ENCODE measurements around the gene ACTR8. TPM values are rescaled to one million over a fixed set of nuclear protein-coding genes. Genes with fewer than 3 reads are reported as not detected.
A peak's percentile ranks its signal among the peaks of the same experiment; 100 is the strongest.
"Not testable (repeated sequence)": the region's sequence is repeated elsewhere in the genome, so short reads cannot be mapped to it uniquely, and the experiment has no call there.

The ACTR8 gene
- 33.0 and 36.8 TPM in 2 replicates for polyA plus RNA-seq (2011; rRNA removed)
- 26.0 and 29.1 TPM in 2 replicates for polyA minus RNA-seq (2011; rRNA and poly(A)+ RNA removed)

DNA sequence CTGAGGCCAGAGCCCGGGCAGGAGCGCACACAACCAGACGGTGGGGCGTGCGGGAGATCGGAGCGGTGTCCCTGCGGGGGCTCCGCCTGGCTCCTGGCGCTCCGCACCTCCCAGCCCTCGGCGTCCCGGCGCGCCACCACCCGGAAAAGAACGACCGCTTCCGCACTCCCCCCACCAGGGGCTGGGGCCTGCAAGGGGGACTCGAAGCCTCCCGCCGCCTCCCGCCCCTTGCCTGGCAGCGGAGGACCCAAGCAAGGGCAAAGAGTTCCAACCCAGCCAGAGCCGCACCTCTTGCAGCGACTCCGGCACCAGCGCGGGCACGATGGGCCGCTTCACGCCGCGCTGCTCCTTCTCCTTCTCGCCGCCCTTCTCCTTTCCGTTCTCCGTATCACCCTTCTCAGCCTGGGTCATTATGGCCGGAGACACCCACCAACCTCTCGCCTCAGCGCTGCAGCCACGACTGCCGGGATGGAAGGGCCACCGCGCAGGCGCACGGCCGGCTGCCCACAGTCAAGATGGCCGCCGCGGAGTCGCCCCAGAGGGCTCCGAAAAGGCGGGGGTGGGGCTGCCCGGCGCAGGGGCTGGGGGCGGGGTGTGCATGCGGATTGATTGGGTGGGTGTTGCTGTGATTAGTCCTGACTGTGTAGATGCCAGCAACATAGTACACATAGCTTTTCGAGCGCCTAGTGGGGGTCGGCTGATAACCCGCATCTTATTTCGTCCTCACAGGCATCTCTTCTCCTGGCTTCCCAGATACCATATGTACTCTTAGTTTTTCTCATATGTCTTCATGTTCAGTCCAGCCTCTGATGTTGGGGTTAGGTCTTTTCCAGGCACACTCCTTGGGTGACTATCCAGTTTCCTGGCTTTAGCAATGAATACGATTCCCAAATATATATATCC, at the start of gene ACTR8:
TSS of gene ACTR8 (minus strand) at position 462 of the 903 bp plus-strand sequence. CDS start at position 411, 51 bp downstream.
- DNase-seq (ENCODE audit: low read depth) = peak; percentile 13
- peaks cover 14% of the 10 kb centered on the region for H3K36me3 ChIP-seq (ENCODE audit: control insufficient read depth, insufficient read depth, low read length)
- ChIA-PET CTCF (interaction anchor here (0.7 kb wide), 1 partner anchor 107 kb away, joined by 3 read pairs; no protein-coding TSS in a partner anchor), POLR2A (no interaction called here)
- H3K4me3 ChIP-seq (ENCODE audit: low read depth, low read length) = peak within 1 kb of the TSS; percentile 82
- TF ChIP-seq CTCF (IDR thresholded peaks at IDR 0.05; ENCODE audit: insufficient read depth, low read depth, low read length) = peak; percentile 34
- no peaks in the 10 kb centered on the region for H3K27me3 ChIP-seq (ENCODE audit: control insufficient read depth, insufficient read depth, low read length)

GRCh38 chr3:53927208-53927872, 45.4 kb upstream of the ACTR8 start:
- POLR2A ChIA-PET = not testable (repeated sequence)

DNA sequence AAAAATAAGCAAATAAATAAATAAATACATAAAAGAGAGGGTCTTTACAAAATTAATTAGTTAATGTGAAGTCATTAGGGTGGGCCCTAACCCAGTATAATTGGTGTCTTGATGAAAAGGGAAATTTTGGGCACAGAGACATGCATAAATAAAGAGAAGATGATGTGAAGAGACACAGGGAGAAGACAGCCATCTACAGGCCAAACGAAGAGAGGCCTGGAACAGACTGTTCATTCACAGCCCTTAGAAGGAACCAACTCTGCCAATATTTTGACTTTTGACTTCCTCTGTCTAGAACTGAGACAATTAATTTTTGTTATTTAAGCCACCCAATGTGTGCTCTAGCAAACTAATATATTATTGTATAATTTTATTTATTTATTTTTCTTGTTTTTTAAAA, 39.3 kb upstream of the ACTR8 start:
- H3K36me3 ChIP-seq (ENCODE audit: control insufficient read depth, insufficient read depth, low read length) = no peaks in the 10 kb centered on the region
- peak; percentile 62 for TF ChIP-seq CTCF (IDR thresholded peaks at IDR 0.05; ENCODE audit: insufficient read depth, low read depth, low read length)
- H3K4me3 ChIP-seq (ENCODE audit: low read depth, low read length) = no peak overlapping the region
- DNase-seq (ENCODE audit: low read depth) = no peak
- ChIA-PET CTCF (interaction anchor here (0.6 to 3.5 kb wide), 2 partner anchors 30 to 251 kb away, joined by 3 to 13 read pairs; no protein-coding TSS in a partner anchor), POLR2A (no interaction called here)
- H3K27me3 ChIP-seq (ENCODE audit: control insufficient read depth, insufficient read depth, low read length) = no peaks in the 10 kb centered on the region

More at GRCh38 chr3:53927208-53927872, 45.4 kb upstream of the ACTR8 start:
- not testable (repeated sequence) for H3K27me3 ChIP-seq (ENCODE audit: control insufficient read depth, insufficient read depth, low read length); DNase-seq (ENCODE audit: low read depth); H3K36me3 ChIP-seq (ENCODE audit: control insufficient read depth, insufficient read depth, low read length); H3K4me3 ChIP-seq (ENCODE audit: low read depth, low read length)
- CTCF ChIA-PET = interaction anchor here (4.4 kb wide), 1 partner anchor 11 kb away, joined by 23 read pairs; no protein-coding TSS in a partner anchor

DNA sequence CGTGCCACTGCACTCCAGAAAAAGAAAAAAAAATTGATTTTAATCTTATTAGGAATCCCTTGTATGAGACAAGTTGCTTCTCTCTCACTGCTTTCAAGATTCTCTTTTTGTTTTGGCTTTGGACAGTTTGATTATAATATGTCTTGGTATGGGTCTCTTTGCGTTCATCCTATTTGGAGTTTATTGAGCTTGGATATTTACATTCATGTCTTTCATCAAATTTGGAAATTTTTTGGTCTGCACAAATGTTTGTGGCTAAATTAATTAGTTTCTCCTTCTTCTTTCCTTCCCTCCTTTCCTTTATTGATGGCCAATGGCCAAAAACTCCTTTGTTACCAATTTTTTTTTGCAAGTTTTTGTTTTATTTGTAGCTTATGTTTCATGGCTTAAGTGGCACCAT, 37.8 kb upstream of the ACTR8 start:
- Histone ChIP-seq H3K27me3 (ENCODE audit: control insufficient read depth, insufficient read depth, low read length) (no peaks in the 10 kb centered on the region), H3K4me3 (ENCODE audit: low read depth, low read length) (no peak overlapping the region), H3K36me3 (ENCODE audit: control insufficient read depth, insufficient read depth, low read length) (no peaks in the 10 kb centered on the region)
- TF ChIP-seq CTCF (IDR thresholded peaks at IDR 0.05; ENCODE audit: insufficient read depth, low read depth, low read length) = no peak
- POLR2A ChIA-PET = no interaction called here
- DNase-seq (ENCODE audit: low read depth) = no peak
- CTCF ChIA-PET = interaction anchor here (0.6 to 3.5 kb wide), 3 partner anchors 8 to 387 kb away, joined by 3 to 13 read pairs (median 3); no protein-coding TSS in a partner anchor

- POLR2A ChIA-PET = no interaction called here
Observed at GRCh38 chr3:53913401-53913800, 31.4 kb upstream of the ACTR8 start.

More at GRCh38 chr3:53913401-53913800, 31.4 kb upstream of the ACTR8 start:
- no peak overlapping the region for H3K4me3 ChIP-seq (ENCODE audit: low read depth, low read length)
- no peaks in the 10 kb centered on the region for H3K36me3 ChIP-seq (ENCODE audit: control insufficient read depth, insufficient read depth, low read length)
- TF ChIP-seq CTCF (IDR thresholded peaks at IDR 0.05; ENCODE audit: insufficient read depth, low read depth, low read length) = no peak
- DNase-seq (ENCODE audit: low read depth) = no peak
- CTCF ChIA-PET = no interaction called here
- H3K27me3 ChIP-seq (ENCODE audit: control insufficient read depth, insufficient read depth, low read length) = no peaks in the 10 kb centered on the region
